Effector memory CD8-positive, alpha-beta T cell (primary cell): ENCODE data around the gene ASB7.

Experiments
- ATAC-seq: fragments of 150-1000 bp; cut with Tn5 transposase; replicated peaks from 2 replicates; pipeline ENCODE4 v1.10.0; 2021; ENCODE audit warnings: mild to moderate bottlenecking, moderate library complexity
- DNase-seq, 3 experiments: peaks; one replicate each; pipeline ENCODE4 v3.0.0; 2021
- H3K27ac Mint-ChIP-seq, 2 donors: one replicate each; pipeline ENCODE4 v1.8.0; 2022; ENCODE audit warnings: mild to moderate bottlenecking in 2 of 2, mixed read lengths in 2 of 2, moderate library complexity in 2 of 2
- H3K27me3 Mint-ChIP-seq, 2 donors: one replicate each; pipeline ENCODE4 v1.8.0; 2022; ENCODE audit warnings: mixed read lengths in 2 of 2
- H3K36me3 Mint-ChIP-seq: one replicate; pipeline ENCODE4 v1.8.0; 2022; ENCODE audit warnings: mild to moderate bottlenecking, moderate library complexity, mixed read lengths; ENCODE audit not compliant: insufficient read depth
- H3K4me1 Mint-ChIP-seq, 2 donors: one replicate each; pipeline ENCODE4 v1.8.0; 2022; ENCODE audit warnings: low read depth in 2 of 2, mixed read lengths in 2 of 2
- H3K4me3 Mint-ChIP-seq, 2 donors: one replicate each; pipeline ENCODE4 v1.8.0; 2022; ENCODE audit warnings: mild to moderate bottlenecking in 2 of 2, mixed read lengths in 2 of 2, moderate library complexity in 2 of 2
- H3K9me3 Mint-ChIP-seq, 2 donors: one replicate each; pipeline ENCODE4 v1.8.0; 2022; ENCODE audit warnings: mixed read lengths in 2 of 2

The ASB7 gene

DNA sequence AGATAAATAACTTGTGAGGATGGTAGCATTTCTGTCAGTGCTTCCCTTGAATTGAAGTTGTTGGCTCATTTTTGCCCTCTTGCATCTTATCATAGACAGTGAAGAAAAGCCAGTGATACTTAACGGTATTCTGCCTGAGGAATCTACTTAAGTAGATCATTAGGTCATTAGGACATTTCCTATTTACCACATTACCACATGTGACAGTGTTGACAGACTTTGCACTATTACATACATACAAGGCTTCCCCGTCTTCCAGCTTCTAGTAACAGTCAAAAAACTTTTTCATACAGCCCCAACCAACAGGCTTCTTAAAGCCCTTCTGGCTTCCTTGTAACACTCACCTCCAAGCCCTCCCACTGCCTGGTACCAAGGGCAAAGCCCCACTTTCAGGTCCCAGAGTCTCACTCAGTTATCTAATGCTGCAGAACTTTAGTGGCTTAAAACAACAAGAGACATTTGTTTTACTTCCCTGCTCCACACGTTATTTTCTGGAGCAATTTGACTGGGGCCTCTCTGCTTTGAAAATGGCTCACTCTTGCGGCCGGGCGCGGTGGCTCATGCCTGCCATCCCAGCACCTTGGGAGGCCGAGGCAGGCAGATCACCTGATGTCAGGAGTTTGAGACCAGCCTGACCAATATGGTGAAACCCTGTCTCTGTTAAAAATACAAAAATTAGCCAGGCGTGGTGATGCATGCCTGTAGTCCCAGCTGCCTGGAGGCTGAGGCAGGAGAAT is 40.0 kb downstream of the ASB7 start:
- ATAC-seq (no peak), DNase-seq (no peak)
- Mint-ChIP-seq H3K27me3 (no peaks in the 10 kb centered on the region), H3K9me3 (no peaks in the 10 kb centered on the region), H3K36me3 (no peaks in the 10 kb centered on the region), H3K4me1 (peaks cover 25 to 41% of the 10 kb centered on the region in 2 donors), H3K4me3 (no peak overlapping the region), H3K27ac (peak overlapping the region in 1 of 2 donors; percentile 32)

DNA sequence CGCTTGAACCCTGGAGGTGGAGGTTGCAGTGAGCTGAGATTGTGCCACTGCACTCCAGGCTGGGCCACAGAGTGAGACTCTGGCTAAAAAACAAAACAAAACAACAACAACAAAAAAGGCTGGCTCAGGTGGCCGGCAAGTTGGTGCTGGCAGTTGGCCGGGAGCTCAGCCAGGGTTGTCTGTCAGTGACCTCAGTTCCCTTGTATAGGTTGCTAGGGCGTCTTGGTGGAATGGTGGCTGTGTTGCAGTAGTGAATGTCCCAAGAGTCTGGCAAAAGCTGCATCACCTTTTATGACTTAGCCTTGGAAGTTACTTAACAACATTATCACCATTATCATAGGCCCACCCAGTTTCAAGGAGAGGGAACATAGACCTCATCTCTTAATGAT is 40.6 kb downstream of the ASB7 start:
- no peaks in the 10 kb centered on the region for H3K27me3 Mint-ChIP-seq
- peak overlapping the region in 1 of 2 donors; percentile 13 for H3K27ac Mint-ChIP-seq
- no peak overlapping the region for H3K4me3 Mint-ChIP-seq
- ATAC-seq (no peak), DNase-seq (no peak)
- H3K36me3 Mint-ChIP-seq, result no peaks in the 10 kb centered on the region
- H3K4me1 Mint-ChIP-seq, result peaks cover 25 to 41% of the 10 kb centered on the region in 2 donors
- no peaks in the 10 kb centered on the region for H3K9me3 Mint-ChIP-seq

DNA sequence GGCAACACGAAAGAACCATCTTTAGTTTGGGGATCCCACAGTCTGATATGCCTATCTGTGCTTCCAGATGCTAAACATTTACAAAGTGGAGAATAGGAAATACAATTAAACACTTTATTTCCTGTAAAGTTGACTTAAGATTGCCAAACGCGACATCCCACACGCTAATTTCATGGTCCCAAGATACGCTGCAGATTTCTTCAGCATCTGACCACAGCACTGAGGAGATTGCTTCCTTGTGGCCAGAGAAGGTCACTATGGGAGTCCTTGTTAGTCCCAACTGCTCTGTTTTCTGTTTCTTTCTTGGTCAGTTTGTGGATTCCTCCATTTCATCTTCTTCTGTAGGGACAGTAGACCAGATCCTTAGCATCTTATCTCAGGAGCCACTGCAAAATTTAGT is 43.3 kb downstream of the ASB7 start:
- peak overlapping the region in 1 of 2 donors; percentile 11 for H3K27ac Mint-ChIP-seq
- no peaks in the 10 kb centered on the region for H3K27me3 Mint-ChIP-seq

DNA sequence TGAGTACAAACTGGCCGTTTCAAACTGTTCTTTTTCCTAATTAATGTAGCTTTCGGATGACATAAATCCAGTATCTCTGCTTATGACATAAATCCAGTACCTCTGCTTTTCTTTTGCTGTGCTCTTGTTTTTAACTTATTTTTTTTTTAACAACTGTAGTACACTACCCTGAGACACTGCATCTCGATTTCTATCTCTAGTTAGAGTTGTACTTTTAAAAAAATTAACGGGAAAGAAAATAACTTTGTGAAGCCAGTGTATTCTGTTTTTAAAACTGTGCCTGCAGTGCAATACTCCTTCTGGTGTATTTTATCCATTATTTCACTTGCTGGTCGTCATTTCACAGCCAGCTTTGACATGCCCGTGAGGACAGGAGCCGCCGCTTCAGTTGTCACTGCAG is 46.6 kb downstream of the ASB7 start:
- Mint-ChIP-seq H3K9me3 (no peaks in the 10 kb centered on the region), H3K27ac (no peak overlapping the region), H3K4me3 (no peak overlapping the region), H3K27me3 (no peaks in the 10 kb centered on the region), H3K4me1 (peaks cover 3 to 9% of the 10 kb centered on the region in 2 donors), H3K36me3 (peaks cover 4% of the 10 kb centered on the region)
- DNase-seq, result no peak
- ATAC-seq, result no peak

More for the DNA sequence above, 43.3 kb downstream of the ASB7 start:
- ATAC-seq, result no peak
- H3K9me3 Mint-ChIP-seq, result no peaks in the 10 kb centered on the region
- no peak overlapping the region for H3K4me3 Mint-ChIP-seq
- H3K36me3 Mint-ChIP-seq, result peaks cover 4% of the 10 kb centered on the region
- no peak for DNase-seq
- H3K4me1 Mint-ChIP-seq, result peaks cover 16 to 29% of the 10 kb centered on the region in 2 donors

DNA sequence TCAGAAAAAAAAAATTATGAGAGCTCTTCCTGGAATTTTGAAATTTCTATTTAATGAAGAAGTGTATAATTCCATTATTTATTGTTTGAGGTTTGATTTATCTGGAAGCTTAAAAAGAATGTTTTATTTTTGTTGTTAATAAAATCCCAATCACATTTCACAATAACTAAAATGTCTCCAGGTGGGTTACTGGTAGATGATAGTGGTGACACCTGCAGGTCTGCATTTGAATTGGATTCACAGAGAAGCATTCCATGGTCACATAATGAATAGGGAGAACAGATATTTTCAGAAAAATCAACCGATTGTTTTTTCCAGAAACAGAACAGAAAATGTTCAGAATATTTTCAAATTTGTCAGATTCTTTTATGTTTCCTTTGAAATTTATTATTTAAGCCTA is 48.3 kb downstream of the ASB7 start:
- no peak for DNase-seq
- Mint-ChIP-seq H3K27ac (peak overlapping the region in 1 of 2 donors; percentile 19), H3K36me3 (peaks cover 4% of the 10 kb centered on the region), H3K9me3 (no peaks in the 10 kb centered on the region), H3K4me3 (no peak overlapping the region), H3K4me1 (peaks cover 0 to 8% of the 10 kb centered on the region in 2 donors), H3K27me3 (no peaks in the 10 kb centered on the region)
- no peak for ATAC-seq

DNA sequence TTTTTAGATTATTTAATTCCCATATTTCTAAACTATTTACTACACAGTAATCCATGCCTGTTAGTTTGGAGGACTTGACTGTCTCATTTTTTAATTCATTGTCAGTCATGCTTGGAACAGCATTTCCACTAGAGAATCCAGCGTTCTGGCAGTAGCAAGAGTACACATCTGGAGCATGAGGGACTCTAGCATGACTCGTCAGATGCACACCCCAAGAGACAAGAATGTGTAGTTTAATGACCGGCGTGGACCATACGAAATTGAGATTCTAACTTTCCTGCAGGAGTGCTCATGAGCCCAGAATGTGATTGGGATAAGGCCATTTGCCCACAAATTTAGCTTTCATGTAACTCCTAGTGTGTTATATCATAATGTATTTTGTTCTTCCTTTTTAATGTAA is 48.9 kb downstream of the ASB7 start:
- Mint-ChIP-seq H3K27ac (no peak overlapping the region), H3K36me3 (peaks cover 4% of the 10 kb centered on the region)
- no peak for ATAC-seq

DNA sequence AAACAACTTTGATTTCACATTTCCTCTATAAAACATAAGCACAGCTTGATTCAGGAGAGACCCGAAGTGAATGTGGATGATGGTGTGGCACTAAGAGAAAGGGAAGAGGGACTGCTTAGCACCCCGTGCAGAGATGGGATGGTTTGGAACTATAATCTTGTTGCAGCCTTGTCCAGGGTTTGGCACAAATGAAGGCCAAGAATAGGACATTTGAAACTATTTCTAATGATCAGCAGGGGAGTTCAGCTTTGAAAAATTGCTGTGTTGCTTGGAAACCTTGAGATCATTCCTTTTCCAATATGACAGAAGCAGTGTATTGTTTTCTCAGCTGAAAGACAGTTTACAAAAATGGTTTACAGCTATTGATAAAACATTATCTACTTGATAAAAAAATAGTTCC is 49.7 kb downstream of the ASB7 start:
- peaks cover 4% of the 10 kb centered on the region for H3K36me3 Mint-ChIP-seq
- H3K4me3 Mint-ChIP-seq, result no peak overlapping the region
- no peaks in the 10 kb centered on the region for H3K4me1 Mint-ChIP-seq
- DNase-seq (no peak), ATAC-seq (no peak)
- no peaks in the 10 kb centered on the region for H3K27me3 Mint-ChIP-seq
- no peak overlapping the region for H3K27ac Mint-ChIP-seq
- no peaks in the 10 kb centered on the region for H3K9me3 Mint-ChIP-seq

More for the DNA sequence above, 48.9 kb downstream of the ASB7 start:
- no peaks in the 10 kb centered on the region for H3K27me3 Mint-ChIP-seq
- no peak for DNase-seq
- no peak overlapping the region for H3K4me3 Mint-ChIP-seq
- no peaks in the 10 kb centered on the region for H3K9me3 Mint-ChIP-seq
- peaks cover 0 to 2% of the 10 kb centered on the region in 2 donors for H3K4me1 Mint-ChIP-seq

DNA sequence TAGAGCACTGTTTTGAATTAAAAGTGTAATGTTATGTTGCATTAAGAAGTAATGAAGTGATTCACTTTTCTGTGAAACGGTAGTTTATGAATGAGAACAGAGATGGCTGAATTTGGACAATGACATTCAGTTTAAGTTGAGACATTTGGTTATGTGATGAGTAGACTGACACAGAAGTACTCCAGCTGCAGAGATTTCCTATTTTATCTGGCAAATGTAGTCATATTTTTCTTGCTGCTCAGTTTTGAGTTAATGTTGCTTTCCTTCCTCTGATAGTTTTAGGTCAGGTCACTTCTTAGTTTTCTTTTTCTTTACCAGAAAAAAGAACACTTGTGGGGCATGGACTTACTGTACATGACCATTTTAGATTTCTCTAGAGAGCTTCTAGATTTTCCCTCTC is 51.2 kb downstream of the ASB7 start:
- H3K27ac Mint-ChIP-seq, result no peak overlapping the region
- H3K4me1 Mint-ChIP-seq, result no peaks in the 10 kb centered on the region
- no peak overlapping the region for H3K4me3 Mint-ChIP-seq
- H3K36me3 Mint-ChIP-seq, result peaks cover 4% of the 10 kb centered on the region
- H3K9me3 Mint-ChIP-seq, result no peaks in the 10 kb centered on the region
- ATAC-seq (no peak), DNase-seq (no peak)
- H3K27me3 Mint-ChIP-seq, result no peaks in the 10 kb centered on the region

DNA sequence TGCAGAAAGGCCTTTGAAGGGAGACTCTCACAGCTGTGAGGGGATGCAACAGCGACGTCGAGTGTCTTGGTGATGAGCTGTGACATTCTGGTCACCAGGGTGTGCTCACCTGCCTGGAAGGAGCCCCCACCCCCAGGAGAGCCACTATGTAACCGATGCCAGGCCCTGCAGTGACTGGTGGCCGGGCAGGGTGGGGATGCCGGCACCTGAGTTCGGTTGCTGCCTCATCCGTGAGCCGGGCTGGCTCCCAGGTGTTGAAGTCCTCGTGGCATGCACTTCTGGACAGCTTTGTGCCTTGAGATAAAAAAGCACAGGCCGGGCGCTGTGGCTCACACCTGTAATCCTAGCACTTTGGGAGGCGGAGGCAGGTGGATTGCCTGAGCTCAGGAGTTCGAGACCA is 56.5 kb downstream of the ASB7 start:
- Mint-ChIP-seq H3K27ac (no peak overlapping the region), H3K4me3 (no peak overlapping the region), H3K36me3 (no peaks in the 10 kb centered on the region), H3K27me3 (no peaks in the 10 kb centered on the region), H3K4me1 (no peaks in the 10 kb centered on the region), H3K9me3 (no peaks in the 10 kb centered on the region)
- DNase-seq, result no peak
- ATAC-seq, result no peak

DNA sequence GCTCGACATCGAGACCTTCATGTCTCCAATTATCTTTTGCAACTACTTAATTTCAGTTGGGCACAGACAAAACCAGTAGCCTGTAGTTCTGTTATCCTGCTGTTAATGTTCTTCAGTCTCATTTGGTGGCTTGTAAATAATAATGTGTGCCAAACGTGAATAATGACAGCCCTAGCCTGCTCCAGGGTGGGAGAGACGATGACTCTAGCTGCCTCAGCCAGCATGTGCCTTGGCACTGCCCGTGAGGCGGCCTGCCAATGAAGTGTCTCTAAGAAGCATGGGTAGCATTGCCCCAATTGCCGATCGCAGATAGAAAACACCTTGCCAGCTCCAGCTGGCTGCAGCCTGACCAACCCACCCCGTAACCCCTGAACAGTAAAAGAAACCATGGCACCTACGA is 58.8 kb downstream of the ASB7 start:
- ATAC-seq (no peak), DNase-seq (no peak)
- Mint-ChIP-seq H3K27ac (no peak overlapping the region), H3K4me3 (no peak overlapping the region), H3K4me1 (no peaks in the 10 kb centered on the region), H3K9me3 (no peaks in the 10 kb centered on the region), H3K36me3 (no peaks in the 10 kb centered on the region), H3K27me3 (peaks cover 4 to 10% of the 10 kb centered on the region in 2 donors)

DNA sequence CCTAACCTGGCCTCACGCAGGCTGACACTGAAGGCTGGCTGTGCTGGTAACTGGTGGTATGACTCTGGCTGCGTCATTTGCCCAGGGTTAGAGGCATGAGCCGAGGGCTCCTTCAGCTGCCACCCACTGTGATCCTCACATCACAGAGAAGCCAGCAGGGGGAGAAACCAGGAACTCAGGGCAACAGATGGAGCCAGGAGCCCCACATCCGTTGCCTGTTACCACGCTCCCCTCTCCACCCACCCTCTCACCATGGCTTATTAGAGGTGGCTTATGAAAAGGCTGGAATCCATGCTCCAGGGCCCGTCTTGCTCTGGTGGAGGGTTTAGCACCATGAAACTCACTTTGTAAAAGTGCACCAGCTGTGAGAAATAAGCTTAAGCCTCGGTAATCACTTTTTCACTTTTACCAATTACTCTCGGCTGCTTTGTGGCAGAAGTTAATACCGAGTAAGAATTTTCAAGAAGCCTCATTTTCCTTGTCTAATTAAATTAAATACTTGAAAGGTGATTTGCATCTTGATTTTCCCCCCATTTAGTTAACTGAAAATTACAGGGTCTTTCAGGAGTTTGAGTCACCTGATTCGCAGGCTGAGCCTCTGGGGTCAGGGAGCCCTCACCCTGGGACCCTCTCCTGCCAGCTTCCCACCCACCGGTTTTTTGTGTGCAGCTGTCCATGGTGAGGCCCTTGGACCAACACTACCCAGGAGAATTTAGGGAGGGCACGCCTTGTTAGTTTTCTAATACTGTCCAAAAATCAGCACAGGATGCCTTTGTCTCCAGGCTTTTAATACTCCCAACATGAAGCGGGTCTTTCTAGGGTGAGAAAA is 60.9 kb downstream of the ASB7 start:
- no peaks in the 10 kb centered on the region for H3K9me3 Mint-ChIP-seq
- no peak for DNase-seq
- no peaks in the 10 kb centered on the region for H3K36me3 Mint-ChIP-seq
- H3K4me1 Mint-ChIP-seq, result no peaks in the 10 kb centered on the region
- H3K4me3 Mint-ChIP-seq, result no peak overlapping the region
- peaks cover 12 to 21% of the 10 kb centered on the region in 2 donors for H3K27me3 Mint-ChIP-seq
- no peak overlapping the region for H3K27ac Mint-ChIP-seq
- no peak for ATAC-seq

DNA sequence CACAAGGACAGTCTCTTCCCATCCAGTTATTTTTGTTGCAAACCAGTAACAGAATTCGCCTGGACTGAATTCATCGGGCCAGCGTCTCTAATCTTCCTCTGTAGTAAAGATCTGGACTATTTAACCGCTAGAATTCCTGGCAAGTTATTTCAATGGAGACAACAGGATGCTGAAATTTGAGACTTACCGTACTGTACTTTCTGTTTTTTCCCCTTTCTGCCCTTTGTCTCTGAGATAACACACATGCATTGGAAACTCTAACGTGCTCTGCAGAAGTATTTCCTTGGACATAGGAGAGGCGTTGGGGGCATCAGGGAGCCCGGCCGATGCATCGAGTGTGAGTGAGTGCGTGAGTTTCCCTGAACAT is 61.5 kb downstream of the ASB7 start:
- DNase-seq (no peak), ATAC-seq (no peak)
- Mint-ChIP-seq H3K9me3 (no peaks in the 10 kb centered on the region), H3K4me1 (no peaks in the 10 kb centered on the region), H3K27ac (no peak overlapping the region), H3K36me3 (no peaks in the 10 kb centered on the region), H3K4me3 (no peak overlapping the region), H3K27me3 (peaks cover 12 to 23% of the 10 kb centered on the region in 2 donors)

DNA sequence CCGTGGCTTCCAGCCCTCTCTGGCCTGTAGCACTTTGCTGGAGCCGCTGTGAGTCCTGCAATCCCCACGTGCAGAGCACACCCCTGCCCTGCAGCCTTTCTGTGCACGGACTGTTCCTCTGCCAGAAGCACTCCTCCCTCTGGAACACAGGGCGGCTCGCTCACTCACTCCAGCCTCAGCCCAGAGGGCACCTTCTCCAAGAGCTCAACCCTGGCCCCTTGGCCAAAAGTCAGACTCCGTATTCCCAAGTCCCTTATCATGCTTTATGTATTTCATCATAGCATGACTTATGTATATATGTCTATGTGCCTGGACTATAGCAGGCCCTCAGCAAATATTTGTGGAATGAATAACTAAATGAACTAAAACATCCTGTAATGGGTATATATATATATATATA is 63.2 kb downstream of the ASB7 start:
- H3K36me3 Mint-ChIP-seq, result no peaks in the 10 kb centered on the region
- H3K4me1 Mint-ChIP-seq, result no peaks in the 10 kb centered on the region
- peak overlapping the region in 1 of 2 donors; percentile 15 for H3K27ac Mint-ChIP-seq
- DNase-seq (no peak), ATAC-seq (no peak)
- H3K4me3 Mint-ChIP-seq, result no peak overlapping the region
- no peaks in the 10 kb centered on the region for H3K9me3 Mint-ChIP-seq
- peaks cover 15 to 36% of the 10 kb centered on the region in 2 donors for H3K27me3 Mint-ChIP-seq
